Activated CD4-positive, alpha-beta T cell treated with anti-CD3 and anti-CD28 coated beads for 48 hours (primary cell): ENCODE data around the gene GFOD2.

Source experiments
- DNase-seq: peaks from one replicate; pipeline ENCODE4 v3.0.0-alpha.2; 2020

The GFOD2 gene

GRCh38 chr16:67656344-67657016 lies 62.6 kb downstream of the GFOD2 start:
- DNase-seq: no peak

- DNase-seq: no peak
Measured at GRCh38 chr16:67655363-67655762, 63.8 kb downstream of the GFOD2 start.

GRCh38 chr16:67654403-67654911 lies 64.7 kb downstream of the GFOD2 start:
- no peak for DNase-seq

GRCh38 chr16:67653789-67654402 lies 65.2 kb downstream of the GFOD2 start:
- DNase-seq: no peak

- no peak for DNase-seq
Measured at GRCh38 chr16:67653128-67653788, 65.9 kb downstream of the GFOD2 start.

GRCh38 chr16:67652578-67653127 lies 66.5 kb downstream of the GFOD2 start:
- DNase-seq: no peak

- no peak for DNase-seq
Measured at GRCh38 chr16:67651847-67652246, 67.3 kb downstream of the GFOD2 start.

- DNase-seq: no peak
Measured at GRCh38 chr16:67651039-67651438, 68.1 kb downstream of the GFOD2 start.

- no peak for DNase-seq
Measured at GRCh38 chr16:67650023-67650422, 69.1 kb downstream of the GFOD2 start.

- no peak for DNase-seq
Measured at GRCh38 chr16:67649494-67649931, 69.6 kb downstream of the GFOD2 start.

GRCh38 chr16:67648764-67649407 lies 70.2 kb downstream of the GFOD2 start:
- DNase-seq: no peak

GRCh38 chr16:67648088-67648763 lies 70.9 kb downstream of the GFOD2 start:
- no peak for DNase-seq

GRCh38 chr16:67647681-67648080 lies 71.4 kb downstream of the GFOD2 start:
- no peak for DNase-seq

- DNase-seq: no peak
Measured at GRCh38 chr16:67647111-67647651, 71.9 kb downstream of the GFOD2 start.

GRCh38 chr16:67645397-67646121 lies 73.6 kb downstream of the GFOD2 start:
- no peak for DNase-seq

- DNase-seq: no peak
Measured at GRCh38 chr16:67644038-67644437, 75.1 kb downstream of the GFOD2 start.

- no peak for DNase-seq
Measured at GRCh38 chr16:67641779-67642708, 77.1 kb downstream of the GFOD2 start.

- DNase-seq: no peak
Measured at GRCh38 chr16:67637625-67638024, 81.5 kb downstream of the GFOD2 start.

GRCh38 chr16:67636713-67637112 lies 82.4 kb downstream of the GFOD2 start:
- DNase-seq: no peak

GRCh38 chr16:67632415-67633172 lies 86.5 kb downstream of the GFOD2 start:
- no peak for DNase-seq
